Measurements from ENCODE around the gene TGM4. TPM values are rescaled to one million over a fixed set of nuclear protein-coding genes. Genes with fewer than 3 reads are reported as not detected.

TGM4 gene
- total RNA-seq = 1 to 10 TPM in 2 of 4 donors, under 1 TPM in 1, not detected in 1; 0.26 to 1.4 (median 1.3) TPM

DNA sequence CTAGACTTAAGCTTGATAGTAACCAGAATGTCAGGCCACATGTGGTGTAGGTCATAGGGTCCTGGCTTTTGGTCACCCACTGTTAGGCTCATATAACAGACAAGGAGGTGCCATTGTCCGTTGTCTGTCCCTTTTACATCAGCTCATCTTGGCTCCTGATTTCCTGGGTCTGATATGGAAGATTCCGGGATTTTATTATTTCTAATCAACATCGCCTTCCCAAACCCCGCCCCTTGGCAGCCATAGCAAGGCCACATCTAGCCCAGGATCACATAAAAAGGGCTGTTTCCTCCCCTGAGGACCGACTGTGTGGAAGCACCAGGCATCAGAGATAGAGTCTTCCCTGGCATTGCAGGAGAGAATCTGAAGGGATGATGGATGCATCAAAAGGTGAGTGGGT lies at the start of gene TGM4:
TSS of gene TGM4 (plus strand) at position 301 of the 400 bp plus-strand sequence. CDS start at position 372, 71 bp downstream.
- TF ChIP-seq, protein P1, sequence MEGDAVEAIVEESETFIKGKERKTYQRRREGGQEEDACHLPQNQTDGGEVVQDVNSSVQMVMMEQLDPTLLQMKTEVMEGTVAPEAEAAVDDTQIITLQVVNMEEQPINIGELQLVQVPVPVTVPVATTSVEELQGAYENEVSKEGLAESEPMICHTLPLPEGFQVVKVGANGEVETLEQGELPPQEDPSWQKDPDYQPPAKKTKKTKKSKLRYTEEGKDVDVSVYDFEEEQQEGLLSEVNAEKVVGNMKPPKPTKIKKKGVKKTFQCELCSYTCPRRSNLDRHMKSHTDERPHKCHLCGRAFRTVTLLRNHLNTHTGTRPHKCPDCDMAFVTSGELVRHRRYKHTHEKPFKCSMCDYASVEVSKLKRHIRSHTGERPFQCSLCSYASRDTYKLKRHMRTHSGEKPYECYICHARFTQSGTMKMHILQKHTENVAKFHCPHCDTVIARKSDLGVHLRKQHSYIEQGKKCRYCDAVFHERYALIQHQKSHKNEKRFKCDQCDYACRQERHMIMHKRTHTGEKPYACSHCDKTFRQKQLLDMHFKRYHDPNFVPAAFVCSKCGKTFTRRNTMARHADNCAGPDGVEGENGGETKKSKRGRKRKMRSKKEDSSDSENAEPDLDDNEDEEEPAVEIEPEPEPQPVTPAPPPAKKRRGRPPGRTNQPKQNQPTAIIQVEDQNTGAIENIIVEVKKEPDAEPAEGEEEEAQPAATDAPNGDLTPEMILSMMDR (IDR thresholded peaks at IDR 0.05) = no peak
- TF ChIP-seq POLR2A (IDR thresholded peaks at IDR 0.05) = no peak
- intact Hi-C loops (cut with DNase I; ENCODE audit: low total_unique reads) = no loop called here
- DNase-seq (ENCODE audit: low spot score in 2 of 2) = peak in 1 of 2 donors; percentile 40
- H3K4me3 ChIP-seq (ENCODE audit: low read depth, poor library complexity, severe bottlenecking) = no peak within 1 kb of the TSS
- WGBS, 2 donors = 85 to 86% methylated on average over 5 of the region's 5 CpGs

DNA sequence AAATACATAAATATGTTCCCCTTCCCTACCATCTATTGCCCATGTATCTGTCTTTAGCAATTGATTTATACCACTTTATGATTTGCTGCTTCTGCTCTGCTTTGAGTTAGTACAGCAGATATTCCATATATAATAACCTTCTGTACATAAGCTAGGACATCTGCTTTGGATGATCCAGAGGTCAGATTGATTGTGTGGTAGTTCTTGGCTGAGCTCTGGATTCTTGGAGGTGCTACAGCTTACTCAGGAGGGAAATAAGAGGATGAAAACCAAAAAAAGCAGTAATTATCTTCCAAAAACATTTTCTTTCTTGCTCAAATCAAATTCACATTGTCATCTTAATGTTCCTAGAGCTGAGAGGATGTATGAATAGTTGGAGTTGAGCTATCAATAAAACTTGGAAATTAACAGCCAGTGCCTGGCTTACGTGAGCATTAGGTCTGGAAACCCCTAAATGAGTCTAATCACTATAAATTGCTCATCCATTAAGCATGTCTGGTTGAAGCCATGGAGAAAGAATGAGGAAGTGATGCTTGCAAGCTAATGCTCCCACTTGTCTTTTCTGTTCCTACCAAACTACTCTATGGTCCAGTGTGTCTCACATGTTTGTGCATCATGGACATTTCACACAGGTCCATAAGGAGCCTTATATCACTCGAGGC lies 49.0 kb upstream of the TGM4 start:
- TF ChIP-seq, protein P1 (IDR thresholded peaks at IDR 0.05) = no peak
- no peak for TF ChIP-seq POLR2A (IDR thresholded peaks at IDR 0.05)
- H3K4me3 ChIP-seq (ENCODE audit: low read depth, poor library complexity, severe bottlenecking) = no peak overlapping the region
- intact Hi-C loops (cut with DNase I; ENCODE audit: low total_unique reads) = no loop called here
- DNase-seq (ENCODE audit: low spot score in 2 of 2) = no peak
- 94% methylated on average over 2 of the region's 2 CpGs for WGBS, 2 donors

DNA sequence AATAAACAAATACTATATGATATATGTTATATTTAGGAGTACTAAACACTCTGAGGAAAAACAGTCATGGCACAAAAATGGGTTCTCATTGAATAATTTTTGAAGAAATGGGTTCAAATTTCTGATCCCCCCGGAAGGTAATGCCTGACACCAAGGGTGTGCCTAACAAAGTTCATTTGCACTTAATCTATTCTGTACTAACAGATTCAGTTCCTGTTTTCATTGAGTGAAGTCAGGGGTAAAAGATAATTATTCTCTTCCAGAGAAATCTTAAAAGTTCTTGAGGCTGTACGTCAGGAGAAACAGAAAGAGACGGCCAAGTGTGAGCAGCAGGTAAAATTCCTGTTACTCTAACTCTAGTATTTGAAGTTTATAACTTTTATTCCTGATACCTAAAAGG lies 47.2 kb upstream of the TGM4 start:
- no peak overlapping the region for H3K4me3 ChIP-seq (ENCODE audit: low read depth, poor library complexity, severe bottlenecking)
- intact Hi-C loops (cut with DNase I; ENCODE audit: low total_unique reads) = no loop called here
- DNase-seq (ENCODE audit: low spot score in 2 of 2) = no peak
- TF ChIP-seq, protein P1 (IDR thresholded peaks at IDR 0.05) = no peak
- TF ChIP-seq POLR2A (IDR thresholded peaks at IDR 0.05) = no peak
- 90 to 93% methylated on average over 3 of the region's 3 CpGs for WGBS, 2 donors

DNA sequence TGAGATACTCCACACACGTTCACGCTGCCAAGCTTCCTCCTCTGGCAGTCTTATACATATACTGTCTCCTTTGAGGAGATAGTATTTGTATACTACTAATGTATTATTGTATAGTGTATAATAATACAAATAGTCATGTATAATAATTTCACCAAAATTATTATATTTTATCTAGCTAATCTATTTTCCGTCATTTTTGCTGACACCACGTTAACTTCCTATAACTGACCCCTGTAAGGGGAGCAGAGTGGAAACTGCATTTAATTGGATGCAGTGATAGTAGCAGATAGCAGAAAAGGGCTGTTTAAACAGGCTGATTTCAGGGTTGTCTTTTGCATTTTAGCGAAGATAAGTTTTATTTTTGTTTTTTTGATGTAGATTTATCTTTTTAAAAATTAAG lies 43.2 kb upstream of the TGM4 start:
- DNase-seq (ENCODE audit: low spot score in 2 of 2) = no peak
- intact Hi-C loops (cut with DNase I; ENCODE audit: low total_unique reads) = no loop called here

DNA sequence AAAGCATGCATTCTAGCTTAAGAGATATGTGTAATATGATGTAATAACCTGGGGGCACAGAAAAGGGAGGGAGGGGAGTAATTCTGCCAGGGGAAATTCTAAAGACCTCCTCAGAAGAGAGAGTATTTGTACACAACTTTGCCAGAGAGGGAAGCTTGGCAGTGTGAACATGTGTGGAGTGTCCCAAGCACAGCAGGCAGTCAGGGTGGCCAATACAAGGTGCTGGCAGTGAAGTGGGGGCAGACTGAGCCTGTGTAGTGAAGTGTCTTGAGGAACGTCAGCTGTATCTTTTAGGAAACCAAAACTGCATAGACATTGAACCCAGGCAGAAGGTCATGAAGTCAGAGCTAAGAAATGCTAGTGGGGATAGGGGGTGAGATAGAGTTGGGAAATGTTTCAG lies 42.4 kb upstream of the TGM4 start:
- TF ChIP-seq, protein P1 (IDR thresholded peaks at IDR 0.05) = no peak
- no peak for TF ChIP-seq POLR2A (IDR thresholded peaks at IDR 0.05)
- no peak overlapping the region for H3K4me3 ChIP-seq (ENCODE audit: low read depth, poor library complexity, severe bottlenecking)
- WGBS, 2 donors = 96 to 97% methylated on average over 1 of the region's 1 CpG
- intact Hi-C loops (cut with DNase I; ENCODE audit: low total_unique reads) = no loop called here
- DNase-seq (ENCODE audit: low spot score in 2 of 2) = no peak

More for the DNA sequence above, 43.2 kb upstream of the TGM4 start:
- WGBS, 2 donors = 94 to 96% methylated on average over 5 of the region's 5 CpGs
- no peak overlapping the region for H3K4me3 ChIP-seq (ENCODE audit: low read depth, poor library complexity, severe bottlenecking)
- TF ChIP-seq, protein P1 (IDR thresholded peaks at IDR 0.05) = no peak
- TF ChIP-seq POLR2A (IDR thresholded peaks at IDR 0.05) = no peak

DNA sequence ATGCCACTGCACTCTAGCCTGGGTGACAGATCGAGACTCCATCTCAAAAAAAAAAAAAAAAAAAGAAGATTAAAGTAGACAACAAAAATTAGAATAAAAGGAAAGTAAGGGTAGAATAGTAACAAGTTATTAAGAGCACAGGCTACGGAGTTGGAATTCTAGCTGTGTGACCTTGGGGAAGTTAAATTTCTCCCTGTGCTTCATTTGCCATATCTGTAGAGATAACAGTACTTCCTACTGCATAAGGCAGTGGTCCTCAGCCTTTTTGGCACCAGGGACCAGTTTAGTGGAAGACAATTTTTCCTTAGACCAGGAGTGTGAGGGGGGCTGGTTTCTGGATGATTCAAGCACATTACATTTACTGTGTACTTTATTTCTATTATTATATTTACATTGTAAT lies 41.4 kb upstream of the TGM4 start:
- TF ChIP-seq POLR2A (IDR thresholded peaks at IDR 0.05) = no peak
- TF ChIP-seq, protein P1 (IDR thresholded peaks at IDR 0.05) = no peak

More for the DNA sequence above, 41.4 kb upstream of the TGM4 start:
- intact Hi-C loops (cut with DNase I; ENCODE audit: low total_unique reads) = no loop called here
- DNase-seq (ENCODE audit: low spot score in 2 of 2) = no peak
- 96% methylated on average over 2 of the region's 2 CpGs for WGBS, 2 donors
- no peak overlapping the region for H3K4me3 ChIP-seq (ENCODE audit: low read depth, poor library complexity, severe bottlenecking)

Data from lower leg skin (tissue), 4 donors.